H9 (cell line): ENCODE data around the gene BTN1A1. TPM values are rescaled to one million over a fixed set of nuclear protein-coding genes. Genes with fewer than 3 reads are reported as not detected.

Source experiments
- DNase-seq: peaks from one replicate; pipeline ENCODE4 v3.0.0-alpha.2; 2017
- H2AFZ ChIP-seq: one replicate; pipeline ENCODE4 v1.6.1; 2013; ENCODE audit warnings: mild to moderate bottlenecking, low read length, control low read depth, moderate library complexity
- H2AK5ac ChIP-seq: 2 replicates; pipeline ENCODE4 v1.6.1; 2013; ENCODE audit warnings: low read length, control low read depth, mixed read lengths; ENCODE audit not compliant: insufficient read length
- H2BK120ac ChIP-seq: one replicate; pipeline ENCODE4 v1.6.1; 2013; ENCODE audit warnings: low read depth, mild to moderate bottlenecking, low read length, control low read depth, inconsistent platforms; ENCODE audit not compliant: poor library complexity, severe bottlenecking
- H2BK12ac ChIP-seq: 2 replicates; pipeline ENCODE4 v1.6.1; 2013; ENCODE audit warnings: low read length, control low read depth, mixed read lengths, low read depth; ENCODE audit not compliant: insufficient read length
- H2BK15ac ChIP-seq: 2 replicates; pipeline ENCODE4 v1.6.1; 2013; ENCODE audit warnings: low read depth, low read length, control low read depth
- H2BK20ac ChIP-seq: one replicate; pipeline ENCODE4 v1.6.1; 2013; ENCODE audit warnings: low read depth, mild to moderate bottlenecking, low read length, control low read depth, inconsistent platforms; ENCODE audit not compliant: poor library complexity, severe bottlenecking
- H2BK5ac ChIP-seq: 2 replicates; pipeline ENCODE4 v1.6.1; 2013; ENCODE audit warnings: low read length, control low read depth, mixed read lengths; ENCODE audit not compliant: insufficient read length
- H3K14ac ChIP-seq: 2 replicates; pipeline ENCODE4 v1.6.1; 2013; ENCODE audit warnings: low read length, control low read depth; ENCODE audit not compliant: insufficient read depth
- H3K18ac ChIP-seq: 2 replicates; pipeline ENCODE4 v1.6.1; 2013; ENCODE audit warnings: low read depth, mild to moderate bottlenecking, mixed read lengths, low read length, control low read depth; ENCODE audit not compliant: insufficient read length
- H3K23ac ChIP-seq: 2 replicates; pipeline ENCODE4 v1.6.1; 2013; ENCODE audit warnings: low read length, control low read depth, mixed read lengths, low read depth; ENCODE audit not compliant: insufficient read length
- H3K23me2 ChIP-seq: 2 replicates; pipeline ENCODE4 v1.6.1; 2013; ENCODE audit warnings: low read depth, mild to moderate bottlenecking, mixed read lengths, low read length, control low read depth; ENCODE audit not compliant: insufficient read length, poor library complexity, severe bottlenecking
- H3K27ac ChIP-seq: 2 replicates; pipeline ENCODE4 v1.5.1; 2013; ENCODE audit warnings: low read length, control low read depth, mixed read lengths, low read depth; ENCODE audit not compliant: insufficient read length
- H3K27me3 ChIP-seq: 2 replicates; pipeline ENCODE4 v1.6.1; 2013; ENCODE audit warnings: low read length, control low read depth, inconsistent platforms; ENCODE audit not compliant: insufficient read depth
- H3K4ac ChIP-seq: 2 replicates; pipeline ENCODE4 v1.6.1; 2013; ENCODE audit warnings: low read depth, mild to moderate bottlenecking, control low read depth, inconsistent platforms, low read length, moderate library complexity
- H3K4me1 ChIP-seq: 2 replicates; pipeline ENCODE4 v1.6.1; 2013; ENCODE audit warnings: low read length, control low read depth, inconsistent platforms; ENCODE audit not compliant: insufficient read depth
- H3K4me2 ChIP-seq: 2 replicates; pipeline ENCODE4 v1.6.1; 2013; ENCODE audit warnings: low read length, control low read depth, mixed read lengths; ENCODE audit not compliant: insufficient read length, insufficient read depth
- H3K56ac ChIP-seq: 2 replicates; pipeline ENCODE4 v1.6.1; 2013; ENCODE audit warnings: low read depth, mild to moderate bottlenecking, mixed read lengths, low read length, control low read depth; ENCODE audit not compliant: insufficient read length
- H3K79me1 ChIP-seq: 2 replicates; pipeline ENCODE4 v1.6.1; 2013; ENCODE audit warnings: low read depth, mild to moderate bottlenecking, moderate library complexity, low read length, control low read depth, inconsistent platforms; ENCODE audit not compliant: insufficient read depth, poor library complexity, severe bottlenecking
- H3K79me2 ChIP-seq: 2 replicates; pipeline ENCODE4 v1.6.1; 2013; ENCODE audit warnings: low read length, control low read depth, inconsistent platforms; ENCODE audit not compliant: insufficient read depth
- H3K9ac ChIP-seq: 2 replicates; pipeline ENCODE4 v1.6.1; 2013; ENCODE audit warnings: low read length, control low read depth, mixed read lengths; ENCODE audit not compliant: insufficient read length; ENCODE audit errors: extremely low read depth
- H3K9me3 ChIP-seq: one replicate; pipeline ENCODE4 v1.6.1; 2013; ENCODE audit warnings: low read depth, low read length, inconsistent platforms; ENCODE audit not compliant: control insufficient read depth
- H3T11ph ChIP-seq: one replicate; pipeline ENCODE4 v1.6.1; 2013; ENCODE audit warnings: mild to moderate bottlenecking, low read length, control low read depth, inconsistent platforms
- H4K20me1 ChIP-seq: one replicate; pipeline ENCODE4 v1.6.1; 2013; ENCODE audit not compliant: control insufficient read depth, insufficient read length, insufficient read depth
- H4K5ac ChIP-seq: 2 replicates; pipeline ENCODE4 v1.6.1; 2013; ENCODE audit warnings: low read depth, mild to moderate bottlenecking, mixed read lengths, low read length, control low read depth; ENCODE audit not compliant: insufficient read length
- H4K8ac ChIP-seq: replicated peaks from 2 replicates; pipeline ENCODE4 v1.6.1; 2013; ENCODE audit warnings: low read length, control low read depth, mixed read lengths, low read depth; ENCODE audit not compliant: insufficient read length
- H4K91ac ChIP-seq: 2 replicates; pipeline ENCODE4 v1.6.1; 2013; ENCODE audit warnings: low read depth, mild to moderate bottlenecking, moderate library complexity, mixed read lengths, low read length, control low read depth; ENCODE audit not compliant: insufficient read length
- H3K27ac Mint-ChIP-seq, 3 experiments: 2 replicates in 2 of 3; 3 replicates in 1 of 3; pipeline ENCODE4 v1.8.0; 2020 to 2021; ENCODE audit warnings: mixed read lengths in 3 of 3, mild to moderate bottlenecking in 1 of 3, moderate library complexity in 1 of 3
- H3K27me3 Mint-ChIP-seq: 2 replicates; pipeline ENCODE4 v1.8.0; 2021; ENCODE audit warnings: low read depth, mild to moderate bottlenecking, moderate library complexity, mixed read lengths
- H3K36me3 Mint-ChIP-seq, 3 experiments: 2 replicates in 2 of 3; 3 replicates in 1 of 3; pipeline ENCODE4 v1.8.0; 2020 to 2021; ENCODE audit warnings: low read depth in 3 of 3, mixed read lengths in 3 of 3; ENCODE audit not compliant: insufficient read depth in 1 of 3
- H3K4me1 Mint-ChIP-seq, 2 experiments: 2 replicates each; pipeline ENCODE4 v1.8.0; 2020; ENCODE audit warnings: mixed read lengths in 2 of 2
- H3K4me3 Mint-ChIP-seq, 2 experiments: 2 replicates in 1 of 2; 3 replicates in 1 of 2; pipeline ENCODE4 v1.8.0; 2020 to 2021; ENCODE audit warnings: mild to moderate bottlenecking in 2 of 2, mixed read lengths in 2 of 2, moderate library complexity in 1 of 2
- H3K9me3 Mint-ChIP-seq, 2 experiments: 2 replicates in 1 of 2; 3 replicates in 1 of 2; pipeline ENCODE4 v1.8.0; 2020; ENCODE audit warnings: mild to moderate bottlenecking in 2 of 2, mixed read lengths in 2 of 2, moderate library complexity in 1 of 2
- WGBS: extraction: QIAGEN DNeasy Blood & Tissue Kit; methylation state at CpG from one replicate; pipeline ENCODE4 v1.1.7; 2013; ENCODE audit warnings: missing lambda C conversion rate, low lambda C conversion rate, mixed read lengths; ENCODE audit not compliant: insufficient read length; ENCODE audit errors: extremely low coverage; 5-methylcytosine and 5-hydroxymethylcytosine counted together
- total RNA-seq: library from RNA; stranded (reverse); gene quantifications from 2 replicates; pipeline ENCODE4 v1.2.1, GENCODE V29; 2021
- TF ChIP-seq, protein P1 (sequence below): fragments of 200-600 bp; sonication (generic); conservative IDR thresholded peaks from 3 replicates; pipeline ENCODE4 v1.8.0; 2021; ENCODE audit warnings: antibody characterized with exemption, mild to moderate bottlenecking

BTN1A1 gene
- total RNA-seq, 1 experiment from 2014 or later: 0.15 TPM

DNA sequence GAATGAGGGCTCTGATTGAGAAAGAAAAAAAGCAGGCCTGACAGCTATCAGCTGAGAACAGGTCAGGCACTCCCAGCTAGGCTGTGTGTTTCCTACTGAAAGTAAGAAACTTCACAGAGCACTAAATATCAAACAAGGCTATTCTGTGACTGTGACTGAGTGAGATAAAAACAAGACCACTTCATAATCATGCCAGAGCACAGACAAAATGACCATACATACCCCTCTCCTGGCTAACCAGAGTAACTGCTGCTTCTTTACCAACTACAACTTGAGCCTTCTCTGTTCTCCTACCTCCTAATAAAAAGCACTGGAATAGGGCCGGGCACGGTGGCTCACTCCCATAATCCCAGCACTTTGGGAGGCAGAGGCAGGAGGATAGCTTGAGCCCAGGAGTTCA is 6.8 kb upstream of the BTN1A1 start:
- no peak overlapping the region for H2BK20ac ChIP-seq
- no peak overlapping the region for H4K5ac ChIP-seq
- TF ChIP-seq, protein P1, sequence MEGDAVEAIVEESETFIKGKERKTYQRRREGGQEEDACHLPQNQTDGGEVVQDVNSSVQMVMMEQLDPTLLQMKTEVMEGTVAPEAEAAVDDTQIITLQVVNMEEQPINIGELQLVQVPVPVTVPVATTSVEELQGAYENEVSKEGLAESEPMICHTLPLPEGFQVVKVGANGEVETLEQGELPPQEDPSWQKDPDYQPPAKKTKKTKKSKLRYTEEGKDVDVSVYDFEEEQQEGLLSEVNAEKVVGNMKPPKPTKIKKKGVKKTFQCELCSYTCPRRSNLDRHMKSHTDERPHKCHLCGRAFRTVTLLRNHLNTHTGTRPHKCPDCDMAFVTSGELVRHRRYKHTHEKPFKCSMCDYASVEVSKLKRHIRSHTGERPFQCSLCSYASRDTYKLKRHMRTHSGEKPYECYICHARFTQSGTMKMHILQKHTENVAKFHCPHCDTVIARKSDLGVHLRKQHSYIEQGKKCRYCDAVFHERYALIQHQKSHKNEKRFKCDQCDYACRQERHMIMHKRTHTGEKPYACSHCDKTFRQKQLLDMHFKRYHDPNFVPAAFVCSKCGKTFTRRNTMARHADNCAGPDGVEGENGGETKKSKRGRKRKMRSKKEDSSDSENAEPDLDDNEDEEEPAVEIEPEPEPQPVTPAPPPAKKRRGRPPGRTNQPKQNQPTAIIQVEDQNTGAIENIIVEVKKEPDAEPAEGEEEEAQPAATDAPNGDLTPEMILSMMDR: peak; percentile 41; the same call in 2 of the 3 replicates
- H3K79me2 ChIP-seq: no peaks in the 10 kb centered on the region
- no peak overlapping the region for H3T11ph ChIP-seq
- H4K8ac ChIP-seq: no peak overlapping the region
- no peaks in the 10 kb centered on the region; a peak in 1 of 5 replicates for H3K9me3 Mint-ChIP-seq
- H3K4me1 ChIP-seq: peaks cover 2% of the 10 kb centered on the region; the same call in 1 of the 2 replicates
- no peak overlapping the region for H2AK5ac ChIP-seq
- H2BK12ac ChIP-seq: no peak overlapping the region
- H3K4me1 Mint-ChIP-seq: peaks cover 4 to 7% of the 10 kb centered on the region in 2 experiments; a peak in 2 of 4 replicates
- no peaks in the 10 kb centered on the region for H3K23me2 ChIP-seq
- H4K20me1 ChIP-seq: no peaks in the 10 kb centered on the region
- H3K9ac ChIP-seq: no peak overlapping the region
- H3K56ac ChIP-seq: no peak overlapping the region
- H4K91ac ChIP-seq: no peak overlapping the region
- H3K27me3 Mint-ChIP-seq: peaks cover 7% of the 10 kb centered on the region
- no peaks in the 10 kb centered on the region for H3K27me3 ChIP-seq
- H3K18ac ChIP-seq: no peak overlapping the region
- H3K79me1 ChIP-seq: no peaks in the 10 kb centered on the region
- H3K4me2 ChIP-seq: no peak overlapping the region
- no CpG with 5 or more reads among the region's 2 CpGs for WGBS
- no peak overlapping the region for H3K27ac Mint-ChIP-seq
- no peak overlapping the region for H2BK5ac ChIP-seq
- no peaks in the 10 kb centered on the region for H3K9me3 ChIP-seq
- no peak overlapping the region for H2AFZ ChIP-seq
- no peak overlapping the region for H3K23ac ChIP-seq
- H3K4me3 Mint-ChIP-seq: no peak overlapping the region
- no peak overlapping the region for H3K14ac ChIP-seq
- H2BK120ac ChIP-seq: no peak overlapping the region
- DNase-seq: no peak
- H3K27ac ChIP-seq: no peak overlapping the region
- no peak overlapping the region for H3K4ac ChIP-seq
- H2BK15ac ChIP-seq: no peak overlapping the region
- no peaks in the 10 kb centered on the region for H3K36me3 Mint-ChIP-seq
